A549 (cell line): ENCODE results near the gene PIN1.

ENCODE experiments used
- BCL3 ChIP-seq: fragments of >200 bp; sonication (Bioruptor Twin); formaldehyde crosslinking; IDR thresholded peaks from 3 replicates; pipeline ENCODE4 v1.6.1; 2016
- CHD2 ChIP-seq: fragments of 150-350 bp; IDR thresholded peaks from 2 replicates; pipeline ENCODE4 v1.6.1; 2014; ENCODE audit warnings: low read length; ENCODE audit not compliant: partially characterized antibody
- CTCF ChIP-seq: fragments of >200 bp; sonication (Bioruptor Twin); formaldehyde crosslinking; IDR thresholded peaks from 3 replicates; pipeline ENCODE4 v1.5.1; 2016
- EP300 ChIP-seq, 2 experiments: fragments of >200 bp; sonication (Bioruptor Twin); formaldehyde crosslinking; IDR thresholded peaks; 2 replicates in 1 of 2; 3 replicates in 1 of 2; pipeline ENCODE4 v1.6.1; 2016 to 2017
- FOXS1 ChIP-seq: fragments of 250-450 bp; sonication (Bioruptor Pico); IDR thresholded peaks from 2 replicates; pipeline ENCODE4 v1.5.0; 2020; ENCODE audit warnings: mild to moderate bottlenecking, moderate library complexity
- GATA3 ChIP-seq: IDR thresholded peaks from 2 replicates; pipeline ENCODE4 v1.6.1; 2012; ENCODE audit warnings: borderline replicate concordance
- MAZ ChIP-seq: fragments of 150-350 bp; IDR thresholded peaks from 2 replicates; pipeline ENCODE4 v1.6.1; 2014; ENCODE audit warnings: antibody characterized with exemption, low read depth, low read length, borderline replicate concordance
- POLR2A ChIP-seq: IDR thresholded peaks from 2 replicates; pipeline ENCODE4 v1.6.1; 2012; ENCODE audit warnings: mild to moderate bottlenecking, low read length
- RAD21 ChIP-seq, 2 experiments: fragments of >200 bp in 1 of 2; sonication (Bioruptor Twin) in 1 of 2; formaldehyde crosslinking in 1 of 2; IDR thresholded peaks in 1 of 2; conservative IDR thresholded peaks in 1 of 2; 2 replicates in 1 of 2; 3 replicates in 1 of 2; pipeline ENCODE4 v1.6.1; 2012 to 2018; ENCODE audit warnings: inconsistent platforms in 1 of 2
- ZC3H11A ChIP-seq: fragments of 450-650 bp; IDR thresholded peaks from 2 replicates; pipeline ENCODE4 v1.6.1; 2014; ENCODE audit warnings: antibody characterized with exemption, mild to moderate bottlenecking
- ZNF302 ChIP-seq: fragments of 250-450 bp; sonication (Bioruptor Pico); IDR thresholded peaks from 2 replicates; pipeline ENCODE4 v1.9.0; 2021; ENCODE audit warnings: inconsistent platforms, mild to moderate bottlenecking, moderate library complexity
- TF ChIP-seq, protein P1 (sequence below): IDR thresholded peaks from 2 replicates; pipeline ENCODE4 v1.6.1; 2012

DNA sequence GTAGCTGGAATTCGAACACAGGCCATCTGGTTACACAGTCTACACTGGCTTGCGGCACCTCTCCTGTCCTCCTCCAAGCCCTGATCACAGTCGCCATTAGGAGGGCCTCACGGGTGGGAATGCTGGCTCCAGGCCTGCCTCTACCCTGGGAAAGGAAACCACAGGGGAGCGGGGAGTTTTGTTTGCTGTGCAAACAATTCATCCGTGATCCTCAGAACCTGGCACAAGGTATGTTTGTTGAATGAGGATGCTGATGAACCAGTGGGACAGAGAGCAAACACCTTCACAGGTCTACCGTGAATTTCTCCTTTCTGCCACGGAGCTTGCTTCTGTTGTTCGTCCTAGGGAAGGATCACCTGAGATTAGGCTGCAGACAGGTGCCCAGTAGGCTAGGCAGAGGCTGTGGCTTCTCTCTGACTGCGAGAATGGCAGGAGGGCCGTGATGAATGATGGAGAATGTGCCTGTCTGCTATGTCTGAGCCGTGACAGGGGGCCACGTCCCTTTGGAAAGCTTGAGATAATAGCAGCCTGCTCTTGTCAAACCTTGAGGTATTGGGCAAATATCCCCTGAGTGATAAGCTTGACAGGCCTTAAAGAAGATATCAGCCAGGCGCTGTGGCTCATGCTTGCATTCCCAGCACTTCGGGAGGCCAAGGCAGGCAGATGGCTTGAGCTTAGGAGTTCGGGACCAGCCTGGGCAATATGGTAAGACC lies 36.7 kb downstream of the PIN1 start:
- TF ChIP-seq EP300 (IDR thresholded peaks at IDR 0.05), result no peak
- TF ChIP-seq ZNF302 (CRISPR knock-in tag), result no peak
- TF ChIP-seq MAZ, result no peak
- no peak for TF ChIP-seq CTCF
- no peak for TF ChIP-seq CHD2
- TF ChIP-seq POLR2A, result no peak
- TF ChIP-seq, protein P1, sequence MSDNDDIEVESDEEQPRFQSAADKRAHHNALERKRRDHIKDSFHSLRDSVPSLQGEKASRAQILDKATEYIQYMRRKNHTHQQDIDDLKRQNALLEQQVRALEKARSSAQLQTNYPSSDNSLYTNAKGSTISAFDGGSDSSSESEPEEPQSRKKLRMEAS, result no peak
- no peak for TF ChIP-seq FOXS1
- no peak for TF ChIP-seq GATA3
- no peak for TF ChIP-seq BCL3
- TF ChIP-seq RAD21 (conservative IDR thresholded peaks at IDR 0.05 in 1 of 2, IDR thresholded peaks at IDR 0.05 in 1 of 2), result no peak
- TF ChIP-seq ZC3H11A, result no peak
